Choroid plexus epithelial cell (primary cell): ENCODE results near the gene PRKN.

Experiments used
- DNase-seq: peaks from one replicate; pipeline ENCODE4 v3.0.0-alpha.2; 2010; ENCODE audit warnings: low read depth
- H3K4me3 ChIP-seq: 2 replicates; pipeline ENCODE4 v1.5.1; 2011; ENCODE audit warnings: low read depth, mild to moderate bottlenecking, control low read depth, low read length, moderate library complexity
- CTCF ChIP-seq: conservative IDR thresholded peaks from 2 replicates; pipeline ENCODE4 v1.5.1; 2011; ENCODE audit warnings: low read depth, mild to moderate bottlenecking, control low read depth, inconsistent platforms, low read length, moderate library complexity

The PRKN gene

GRCh38 chr6:162150295-162150694 is 577.3 kb downstream of the PRKN start:
- no peak for TF ChIP-seq CTCF

DNA sequence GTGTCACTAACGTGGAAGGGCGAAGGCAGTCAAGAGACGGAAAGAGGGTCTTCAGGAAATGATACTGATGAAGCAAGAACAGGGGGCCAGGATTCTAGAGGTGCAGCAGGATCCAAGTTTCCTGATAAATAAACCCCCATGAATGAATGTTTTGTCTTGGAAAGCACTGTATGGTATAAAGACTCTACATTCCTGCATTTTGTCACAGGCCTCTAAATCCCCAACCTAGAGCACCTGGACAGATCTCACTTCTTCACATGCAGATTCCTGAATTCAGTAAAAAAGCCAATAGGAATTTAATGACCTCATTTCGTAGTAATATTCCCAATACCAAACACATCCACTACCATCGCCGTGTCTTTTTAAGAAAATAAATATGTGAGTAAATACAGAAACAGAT is 577.8 kb downstream of the PRKN start:
- TF ChIP-seq CTCF: no peak

More at GRCh38 chr6:162150295-162150694, 577.3 kb downstream of the PRKN start:
- no peak for DNase-seq
- no peak overlapping the region for H3K4me3 ChIP-seq

GRCh38 chr6:162147805-162148204 is 579.8 kb downstream of the PRKN start:
- DNase-seq: no peak
- no peak for TF ChIP-seq CTCF
- H3K4me3 ChIP-seq: no peak overlapping the region

More for the DNA sequence above, 577.8 kb downstream of the PRKN start:
- DNase-seq: no peak
- no peak overlapping the region for H3K4me3 ChIP-seq

- no peak for DNase-seq
- TF ChIP-seq CTCF: no peak
- no peak overlapping the region for H3K4me3 ChIP-seq
Measured at GRCh38 chr6:162147281-162147680, 580.3 kb downstream of the PRKN start.

DNA sequence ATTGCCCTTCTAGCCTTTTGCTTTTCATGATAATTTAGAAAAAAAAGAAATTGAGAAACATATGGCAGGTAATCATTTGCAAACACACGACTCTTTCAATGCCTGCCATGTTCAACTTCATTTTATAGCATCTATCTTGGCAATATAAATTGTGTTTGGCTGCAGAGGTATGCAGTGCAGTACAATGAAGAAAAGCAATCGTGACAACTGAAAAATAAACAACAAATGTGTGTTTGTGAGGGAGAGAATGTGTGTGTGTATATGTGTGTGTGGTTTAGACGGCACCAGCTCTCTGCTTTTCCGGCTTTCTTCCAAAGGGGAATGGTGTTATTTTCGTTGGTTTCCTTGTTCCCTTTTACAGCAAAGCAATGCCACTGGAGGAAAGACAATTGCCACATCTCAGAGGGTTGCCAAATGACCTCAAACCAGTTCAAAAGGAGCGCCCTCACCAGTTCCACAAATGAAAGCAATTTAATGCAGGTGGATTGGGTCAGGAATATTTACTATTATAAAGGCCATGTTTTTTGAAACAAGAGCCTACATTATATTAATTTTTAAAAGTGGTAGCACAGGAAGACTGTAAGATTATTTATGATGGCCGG is 587.2 kb downstream of the PRKN start:
- no peak for TF ChIP-seq CTCF
- H3K4me3 ChIP-seq: no peak overlapping the region
- DNase-seq: no peak

- no peak for DNase-seq
- TF ChIP-seq CTCF: no peak
- H3K4me3 ChIP-seq: no peak overlapping the region
Measured at GRCh38 chr6:162125659-162126058, 601.9 kb downstream of the PRKN start.

DNA sequence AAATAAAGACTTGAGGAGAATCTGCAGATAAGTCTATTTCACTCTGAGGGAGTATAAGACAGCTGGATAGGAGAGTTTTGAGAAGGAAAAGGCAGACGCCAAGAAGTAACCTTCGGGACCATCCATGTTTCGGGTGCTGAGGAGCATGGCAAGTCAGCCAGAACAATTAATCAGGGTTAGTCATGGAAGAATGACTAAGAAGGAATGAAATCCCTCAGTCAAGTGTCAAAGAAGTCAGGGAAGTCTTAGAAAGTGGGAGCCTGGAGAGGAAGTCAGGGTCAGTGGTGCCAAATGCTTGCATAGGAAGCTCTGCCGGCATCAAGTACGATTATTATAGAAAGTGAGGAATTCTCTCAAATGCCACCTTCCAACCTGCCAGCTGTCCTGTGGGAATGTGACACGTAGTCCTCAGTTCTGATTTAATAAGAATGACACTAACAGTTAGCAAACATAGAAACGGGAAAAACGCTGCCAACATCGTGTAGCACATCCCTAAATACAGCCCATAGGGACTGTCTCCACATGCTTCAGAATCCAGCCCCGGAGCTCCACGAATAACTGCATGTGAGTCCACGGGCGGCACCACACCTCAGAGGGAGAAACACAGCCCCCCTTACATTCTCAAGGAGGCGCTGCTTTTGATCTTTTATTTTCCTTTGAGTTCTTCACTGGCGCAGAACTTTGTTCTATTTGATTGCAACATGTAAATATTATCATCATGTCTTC is 602.7 kb downstream of the PRKN start:
- DNase-seq: no peak
- H3K4me3 ChIP-seq: no peak overlapping the region
- no peak for TF ChIP-seq CTCF
